SK-N-SH (cell line): ENCODE measurements around the gene HLF. TPM values are rescaled to one million over a fixed set of nuclear protein-coding genes. Genes with fewer than 3 reads are reported as not detected.
A peak's percentile ranks its signal among the peaks of the same experiment; 100 is the strongest.

Source experiments
- CTCF ChIA-PET: fragments of 300-600, 350-600 bp; formaldehyde crosslinking; extraction: SDS; loops from one replicate; lab custom pipeline; 2021; lab: Yijun Ruan, JAX
- POLR2A ChIA-PET: fragments of 350-600 bp; sonication (Branson Sonifier 250); formaldehyde crosslinking; extraction: SDS; loops from one replicate; lab custom pipeline; 2020; ENCODE audit warnings: antibody characterized with exemption, inconsistent platforms; lab: Yijun Ruan, JAX
- DNase-seq: peaks from one replicate; pipeline ENCODE4 v3.0.0; 2012
- H2AFZ ChIP-seq: fragments of 200-600 bp; sonication (generic); 2 replicates; pipeline ENCODE4 v1.8.1; 2016; ENCODE audit warnings: antibody characterized with exemption, mild to moderate bottlenecking, low read depth
- H3F3A ChIP-seq: fragments of 200-600 bp; sonication (generic); replicated peaks from 2 replicates; pipeline ENCODE3; 2016; ENCODE audit warnings: antibody characterized with exemption, mild to moderate bottlenecking; ENCODE audit not compliant: insufficient read depth
- H3K27ac ChIP-seq, 2 experiments: fragments of 200-500 bp in 1 of 2; fragments of 200-600 bp in 1 of 2; sonication (Bioruptor generic) in 1 of 2; sonication (generic), shearing (Covaris generic) in 1 of 2; 2 replicates each; pipeline versions ENCODE4 v1.5.1 to v1.6.1; 2014 to 2016; ENCODE audit warnings: low read depth in 2 of 2, inconsistent platforms in 1 of 2, low read length in 1 of 2, mild to moderate bottlenecking in 1 of 2, mixed read lengths in 1 of 2
- H3K27me3 ChIP-seq: fragments of 200-600 bp; sonication (generic), shearing (Covaris generic); 2 replicates; pipeline ENCODE4 v1.6.1; 2016; ENCODE audit warnings: mixed run types; ENCODE audit not compliant: insufficient read depth
- H3K36me3 ChIP-seq, 2 experiments: fragments of 200-500 bp in 1 of 2; fragments of 200-600 bp in 1 of 2; sonication (Bioruptor generic) in 1 of 2; sonication (generic) in 1 of 2; replicated peaks in 1 of 2; 2 replicates each; pipeline versions ENCODE3 to v1.5.1; 2014 to 2016; ENCODE audit warnings: low read length in 1 of 2, mild to moderate bottlenecking in 1 of 2; ENCODE audit not compliant: insufficient read depth in 2 of 2, control insufficient read depth in 1 of 2
- H3K4me1 ChIP-seq, 2 experiments: fragments of 200-500 bp in 1 of 2; fragments of 200-600 bp in 1 of 2; sonication (Bioruptor generic) in 1 of 2; sonication (generic), shearing (Covaris generic) in 1 of 2; 2 replicates each; pipeline versions ENCODE4 v1.5.1 to v1.6.1; 2014 to 2016; ENCODE audit warnings: low read depth in 1 of 2, low read length in 1 of 2, mixed run types in 1 of 2; ENCODE audit not compliant: insufficient read depth in 2 of 2, control insufficient read depth in 1 of 2
- H3K4me2 ChIP-seq: fragments of 200-600 bp; sonication (generic), shearing (Covaris generic); 2 replicates; pipeline ENCODE4 v1.6.1; 2017; ENCODE audit warnings: mixed run types
- H3K4me3 ChIP-seq, 2 experiments: fragments of 200-500 bp in 1 of 2; fragments of 200-600 bp in 1 of 2; sonication (Bioruptor generic) in 1 of 2; sonication (generic), shearing (Covaris generic) in 1 of 2; 2 replicates each; pipeline versions ENCODE4 v1.5.1 to v1.8.1; 2014 to 2016; ENCODE audit warnings: low read depth in 2 of 2, inconsistent platforms in 1 of 2, low read length in 1 of 2, mild to moderate bottlenecking in 1 of 2, mixed read lengths in 1 of 2, moderate library complexity in 1 of 2
- H3K79me2 ChIP-seq: fragments of 200-600 bp; sonication (generic); 2 replicates; pipeline ENCODE4 v1.8.1; 2017; ENCODE audit warnings: mild to moderate bottlenecking; ENCODE audit not compliant: insufficient read depth
- H3K9ac ChIP-seq: fragments of 200-600 bp; sonication (generic); 2 replicates; pipeline ENCODE4 v1.6.1; 2017; ENCODE audit warnings: mixed run types
- H3K9me2 ChIP-seq: fragments of 200-600 bp; sonication (generic); 2 replicates; pipeline ENCODE4 v1.6.1; 2017; ENCODE audit warnings: mixed run types
- H3K9me3 ChIP-seq: fragments of 200-600 bp; sonication (generic); 2 replicates; pipeline ENCODE4 v1.6.1; 2017; ENCODE audit warnings: mixed run types, mild to moderate bottlenecking, moderate library complexity
- H4K20me1 ChIP-seq: fragments of 200-600 bp; sonication (generic); 2 replicates; pipeline ENCODE4 v1.6.1; 2017; ENCODE audit warnings: mild to moderate bottlenecking, mixed run types; ENCODE audit not compliant: insufficient read depth
- CTCF ChIP-seq: fragments of 200-600 bp; sonication (generic); IDR thresholded peaks from 2 replicates; pipeline ENCODE4 v1.6.1; 2017; ENCODE audit warnings: antibody characterized with exemption, mild to moderate bottlenecking, moderate library complexity
- EP300 ChIP-seq, 2 experiments: IDR thresholded peaks; 2 replicates each; pipeline versions ENCODE4 v1.4.0 to v1.6.1; 2012; ENCODE audit warnings: borderline replicate concordance in 1 of 2, low read depth in 1 of 2, low read length in 1 of 2
- FOXJ3 ChIP-seq: sonication (generic); formaldehyde crosslinking; IDR thresholded peaks from 2 replicates; pipeline ENCODE4 v1.5.1; 2020; ENCODE audit warnings: mild to moderate bottlenecking, missing genetic modification reagents
- JUND ChIP-seq: IDR thresholded peaks from 2 replicates; pipeline ENCODE4 v1.4.0; 2012
- MEF2A ChIP-seq: IDR thresholded peaks from 2 replicates; pipeline ENCODE4 v1.4.0; 2012; ENCODE audit warnings: low read depth, borderline replicate concordance
- MXI1 ChIP-seq: IDR thresholded peaks from 2 replicates; pipeline ENCODE4 v1.6.1; 2012; ENCODE audit warnings: mild to moderate bottlenecking, low read depth, low read length, improper control_type of control experiment
- NFIC ChIP-seq: IDR thresholded peaks from 2 replicates; pipeline ENCODE4 v1.4.0; 2012; ENCODE audit warnings: borderline replicate concordance
- NRF1 ChIP-seq: IDR thresholded peaks from 2 replicates; pipeline ENCODE4 v1.6.1; 2012; ENCODE audit warnings: low read depth, mild to moderate bottlenecking, low read length
- RCOR1 ChIP-seq: fragments of 150-350 bp; IDR thresholded peaks from 2 replicates; pipeline ENCODE4 v1.6.1; 2017; ENCODE audit warnings: antibody characterized with exemption, low read length
- RFX5 ChIP-seq: IDR thresholded peaks from 2 replicates; pipeline ENCODE4 v1.6.1; 2012; ENCODE audit warnings: mild to moderate bottlenecking, improper control_type of control experiment, low read length
- SIN3A ChIP-seq: IDR thresholded peaks from 2 replicates; pipeline ENCODE4 v1.6.1; 2012; ENCODE audit warnings: low read depth, mild to moderate bottlenecking, low read length, moderate library complexity, borderline replicate concordance
- TEAD4 ChIP-seq: IDR thresholded peaks from 2 replicates; pipeline ENCODE4 v1.4.0; 2012; ENCODE audit warnings: mild to moderate bottlenecking, borderline replicate concordance; ENCODE audit not compliant: insufficient read depth
- USF1 ChIP-seq: IDR thresholded peaks from 2 replicates; pipeline ENCODE4 v1.4.0; 2012; ENCODE audit warnings: low read depth, borderline replicate concordance
- YY1 ChIP-seq: IDR thresholded peaks from 2 replicates; pipeline ENCODE4 v1.4.0; 2012; ENCODE audit warnings: low read depth, mild to moderate bottlenecking
- WGBS: methylation state at CpG from one replicate; pipeline ENCODE4 v1.1.6; 2017; ENCODE audit warnings: low lambda C conversion rate; 5-methylcytosine and 5-hydroxymethylcytosine counted together
- polyA plus RNA-seq, 3 experiments: library from polyadenylated mRNA; depleted of rRNA; stranded (reverse); fragments of >200 nt; gene quantifications; 2 replicates each; pipeline ENCODE4 v1.2.3, GENCODE V29; 2012
- TF ChIP-seq, protein P1 (sequence below): IDR thresholded peaks from 2 replicates; pipeline ENCODE4 v1.4.0; 2012; ENCODE audit warnings: low read depth
- TF ChIP-seq, protein P2 (sequence below): fragments of 150-350 bp; IDR thresholded peaks from 2 replicates; pipeline ENCODE4 v1.6.1; 2016; ENCODE audit warnings: mild to moderate bottlenecking, low read depth, low read length
- TF ChIP-seq, protein P3 (sequence below): fragments of 150-350 bp; IDR thresholded peaks from 2 replicates; pipeline ENCODE4 v1.6.1; 2017; ENCODE audit warnings: antibody characterized with exemption, low read length, low read depth, borderline replicate concordance

Gene HLF
- polyA plus RNA-seq, 1 of the 3 experiments (the other 2 are of a cell fraction) = 0.03 TPM

DNA sequence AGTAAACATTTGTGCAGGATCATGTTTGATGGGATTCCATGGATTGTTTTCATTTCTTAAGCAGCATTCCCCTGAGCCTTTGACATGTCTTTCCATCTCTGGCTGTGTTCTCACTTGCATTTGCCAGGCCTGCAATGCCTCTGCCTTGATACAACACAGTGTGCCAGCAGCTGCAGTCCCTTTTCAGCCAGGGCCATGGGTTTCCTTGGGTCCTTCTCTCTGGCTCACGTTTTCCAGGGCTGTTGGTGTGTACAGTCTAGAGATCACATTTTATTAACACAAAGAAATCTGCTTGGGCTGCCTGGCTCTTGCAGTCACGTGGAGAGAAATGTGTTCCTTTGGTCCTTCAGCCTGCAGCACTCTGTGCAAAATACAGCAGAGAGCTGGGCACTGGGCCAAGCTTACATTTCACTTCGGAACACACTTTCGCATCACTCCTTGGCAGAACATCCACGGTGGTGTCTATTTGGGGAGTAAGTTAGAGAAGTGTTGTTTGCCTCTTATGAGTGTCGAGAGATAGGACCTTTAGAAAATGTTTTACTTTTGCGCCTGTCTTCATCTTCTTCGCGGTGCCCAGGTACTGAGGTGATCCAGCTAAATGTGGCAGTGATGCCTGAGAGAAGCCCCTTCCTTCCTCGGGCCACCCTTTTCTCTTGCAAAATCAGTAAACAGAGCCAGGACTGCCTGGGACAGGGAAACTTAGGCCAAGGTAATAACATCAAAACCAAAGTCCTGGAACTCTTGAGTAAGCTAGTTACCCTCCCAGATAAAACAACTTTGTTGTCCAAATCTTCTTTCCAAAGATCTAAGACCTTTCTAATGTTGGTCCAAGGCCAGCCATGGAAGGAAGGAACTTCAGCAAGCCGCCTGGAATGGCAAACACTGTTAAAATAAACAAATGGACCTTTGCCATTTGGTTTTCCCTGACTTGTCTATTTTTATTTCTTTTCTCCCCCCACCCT is 20.9 kb downstream of the HLF start:
- Histone ChIP-seq H3K4me2 (peak overlapping the region; percentile 23; the same call in 1 of the 2 replicates), H3K4me1 (peaks cover 0 to 15% of the 10 kb centered on the region in 2 experiments; a peak in 1 of 4 replicates), H3K27ac (peak overlapping the region in 1 of 2 experiments; percentile 51; a peak in 1 of 4 replicates), H3F3A (no peaks in the 10 kb centered on the region), H2AFZ (no peak overlapping the region), H3K36me3 (no peaks in the 10 kb centered on the region), H3K4me3 (no peak overlapping the region), H3K9ac (no peak overlapping the region), H3K9me3 (no peaks in the 10 kb centered on the region), H3K79me2 (no peaks in the 10 kb centered on the region), H3K9me2 (no peaks in the 10 kb centered on the region), H3K27me3 (no peaks in the 10 kb centered on the region), H4K20me1 (no peaks in the 10 kb centered on the region)
- CTCF ChIA-PET = interaction anchor here (0.7 to 3.8 kb wide), 7 partner anchors 9 to 293 kb away, joined by 3 to 20 read pairs (median 4); no protein-coding TSS in a partner anchor
- DNase-seq = no peak
- WGBS = 47% methylated on average over 11 of the region's 11 CpGs
- POLR2A ChIA-PET = no interaction called here
- TF ChIP-seq MXI1 (0 out of 2 replicates have a peak, but pooled peaks have one; percentile 20), MEF2A (no peak), RCOR1 (no peak)

DNA sequence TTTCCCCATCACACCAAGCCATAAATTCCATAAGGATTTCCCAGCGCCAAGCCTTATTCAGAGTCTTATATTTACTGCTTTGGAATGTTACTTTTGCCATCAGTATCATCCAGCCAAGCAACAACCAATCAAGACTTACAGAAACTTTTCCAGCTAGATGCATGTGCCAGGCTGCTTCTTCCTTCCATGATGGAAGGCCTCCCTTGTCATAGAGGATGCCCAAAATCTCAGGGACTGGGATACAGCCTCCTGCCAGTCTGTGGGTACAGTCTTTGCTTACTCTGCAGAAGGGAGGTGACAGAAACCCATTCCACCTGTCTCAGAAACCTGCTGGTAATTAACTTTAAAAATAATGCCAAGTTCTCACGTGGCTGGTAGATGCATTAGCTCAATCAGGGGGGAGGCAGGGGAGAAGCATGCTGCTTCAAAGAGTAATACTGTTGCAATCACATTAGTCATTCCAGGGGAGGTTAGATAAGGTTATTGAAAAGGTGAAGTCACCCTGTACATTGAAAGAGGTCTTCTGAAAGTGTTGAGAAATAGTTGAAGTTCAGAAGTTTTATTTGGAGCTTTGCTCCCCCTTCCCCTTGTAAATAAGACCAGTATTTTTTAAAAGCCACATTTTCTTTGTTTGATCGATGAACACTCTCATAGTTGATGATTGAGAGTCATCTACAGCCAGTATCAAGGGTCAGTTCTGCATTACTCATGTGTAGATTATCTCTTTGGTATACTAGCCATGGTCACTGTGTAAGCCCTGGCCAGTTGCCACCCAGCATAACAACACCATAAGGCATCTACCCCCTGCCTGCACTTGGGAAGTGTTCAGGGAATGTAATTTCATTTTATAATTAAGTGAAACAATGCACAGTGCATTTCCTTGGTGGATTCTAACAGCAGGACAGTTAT is 22.2 kb downstream of the HLF start:
- WGBS = 30% methylated on average over 3 of the region's 3 CpGs
- CTCF ChIA-PET = interaction anchor here (1.5 to 3.8 kb wide), 5 partner anchors 8 to 294 kb away, joined by 4 to 20 read pairs (median 15); no protein-coding TSS in a partner anchor

More for the DNA sequence above, 22.2 kb downstream of the HLF start:
- no peak for TF ChIP-seq YY1
- TF ChIP-seq MXI1 = no peak
- TF ChIP-seq, protein P1, sequence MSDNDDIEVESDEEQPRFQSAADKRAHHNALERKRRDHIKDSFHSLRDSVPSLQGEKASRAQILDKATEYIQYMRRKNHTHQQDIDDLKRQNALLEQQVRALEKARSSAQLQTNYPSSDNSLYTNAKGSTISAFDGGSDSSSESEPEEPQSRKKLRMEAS = no peak
- TF ChIP-seq CTCF = no peak
- no peak for TF ChIP-seq RFX5
- TF ChIP-seq TEAD4 = no peak
- TF ChIP-seq FOXJ3 (CRISPR knock-in tag) = no peak
- TF ChIP-seq, protein P2, sequence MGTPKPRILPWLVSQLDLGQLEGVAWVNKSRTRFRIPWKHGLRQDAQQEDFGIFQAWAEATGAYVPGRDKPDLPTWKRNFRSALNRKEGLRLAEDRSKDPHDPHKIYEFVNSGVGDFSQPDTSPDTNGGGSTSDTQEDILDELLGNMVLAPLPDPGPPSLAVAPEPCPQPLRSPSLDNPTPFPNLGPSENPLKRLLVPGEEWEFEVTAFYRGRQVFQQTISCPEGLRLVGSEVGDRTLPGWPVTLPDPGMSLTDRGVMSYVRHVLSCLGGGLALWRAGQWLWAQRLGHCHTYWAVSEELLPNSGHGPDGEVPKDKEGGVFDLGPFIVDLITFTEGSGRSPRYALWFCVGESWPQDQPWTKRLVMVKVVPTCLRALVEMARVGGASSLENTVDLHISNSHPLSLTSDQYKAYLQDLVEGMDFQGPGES = no peak
- TF ChIP-seq USF1 = no peak
- TF ChIP-seq EP300 (IDR thresholded peaks at IDR 0.05; ENCODE audit: borderline replicate concordance in 1 of 2, low read depth in 1 of 2, low read length in 1 of 2) = no peak
- TF ChIP-seq, protein P3, sequence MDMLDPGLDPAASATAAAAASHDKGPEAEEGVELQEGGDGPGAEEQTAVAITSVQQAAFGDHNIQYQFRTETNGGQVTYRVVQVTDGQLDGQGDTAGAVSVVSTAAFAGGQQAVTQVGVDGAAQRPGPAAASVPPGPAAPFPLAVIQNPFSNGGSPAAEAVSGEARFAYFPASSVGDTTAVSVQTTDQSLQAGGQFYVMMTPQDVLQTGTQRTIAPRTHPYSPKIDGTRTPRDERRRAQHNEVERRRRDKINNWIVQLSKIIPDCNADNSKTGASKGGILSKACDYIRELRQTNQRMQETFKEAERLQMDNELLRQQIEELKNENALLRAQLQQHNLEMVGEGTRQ = no peak
- no peak for TF ChIP-seq JUND
- no peak for TF ChIP-seq NFIC
- TF ChIP-seq NRF1 = no peak
- no peak for TF ChIP-seq SIN3A
- H3F3A ChIP-seq = no peaks in the 10 kb centered on the region
- H3K9me3 ChIP-seq = no peaks in the 10 kb centered on the region
- H3K36me3 ChIP-seq = no peaks in the 10 kb centered on the region
- H3K27ac ChIP-seq = no peak overlapping the region
- DNase-seq = no peak
- no peak overlapping the region for H3K4me2 ChIP-seq
- H3K79me2 ChIP-seq = no peaks in the 10 kb centered on the region
- peaks cover 0 to 15% of the 10 kb centered on the region in 2 experiments; a peak in 1 of 4 replicates for H3K4me1 ChIP-seq
- no peak overlapping the region for H2AFZ ChIP-seq
- POLR2A ChIA-PET = no interaction called here
- no peaks in the 10 kb centered on the region for H3K9me2 ChIP-seq
- no peaks in the 10 kb centered on the region for H3K27me3 ChIP-seq
- H3K9ac ChIP-seq = no peak overlapping the region
- no peaks in the 10 kb centered on the region for H4K20me1 ChIP-seq
- no peak overlapping the region for H3K4me3 ChIP-seq
